HEK293 (cell line): ENCODE measurements around the gene BEND6.

Source experiments
- ZBTB8A ChIP-seq: fragments of 450-650 bp; formaldehyde crosslinking; IDR thresholded peaks from 2 replicates; pipeline ENCODE4 v1.5.1; 2016; ENCODE audit warnings: missing biosample characterization, missing genetic modification characterization
- ZNF48 ChIP-seq: fragments of 450-650 bp; formaldehyde crosslinking; IDR thresholded peaks from 2 replicates; pipeline ENCODE4 v1.5.1; 2016; ENCODE audit warnings: missing biosample characterization, missing genetic modification characterization
- TF ChIP-seq, protein P1 (sequence below): fragments of 450-650 bp; formaldehyde crosslinking; IDR thresholded peaks from 2 replicates; pipeline ENCODE4; 2016; ENCODE audit warnings: missing biosample characterization, missing genetic modification characterization
- TF ChIP-seq, protein P2 (sequence below): fragments of 450-650 bp; formaldehyde crosslinking; IDR thresholded peaks from 2 replicates; pipeline ENCODE4 v1.5.1; 2016; ENCODE audit warnings: missing biosample characterization, missing genetic modification characterization, borderline replicate concordance

- TF ChIP-seq, protein P1, sequence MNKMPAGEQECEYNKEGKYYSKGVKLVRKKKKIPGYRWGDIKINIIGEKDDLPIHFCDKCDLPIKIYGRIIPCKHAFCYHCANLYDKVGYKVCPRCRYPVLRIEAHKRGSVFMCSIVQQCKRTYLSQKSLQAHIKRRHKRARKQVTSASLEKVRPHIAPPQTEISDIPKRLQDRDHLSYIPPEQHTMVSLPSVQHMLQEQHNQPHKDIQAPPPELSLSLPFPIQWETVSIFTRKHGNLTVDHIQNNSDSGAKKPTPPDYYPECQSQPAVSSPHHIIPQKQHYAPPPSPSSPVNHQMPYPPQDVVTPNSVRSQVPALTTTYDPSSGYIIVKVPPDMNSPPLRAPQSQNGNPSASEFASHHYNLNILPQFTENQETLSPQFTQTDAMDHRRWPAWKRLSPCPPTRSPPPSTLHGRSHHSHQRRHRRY: no peak
- TF ChIP-seq, protein P2, sequence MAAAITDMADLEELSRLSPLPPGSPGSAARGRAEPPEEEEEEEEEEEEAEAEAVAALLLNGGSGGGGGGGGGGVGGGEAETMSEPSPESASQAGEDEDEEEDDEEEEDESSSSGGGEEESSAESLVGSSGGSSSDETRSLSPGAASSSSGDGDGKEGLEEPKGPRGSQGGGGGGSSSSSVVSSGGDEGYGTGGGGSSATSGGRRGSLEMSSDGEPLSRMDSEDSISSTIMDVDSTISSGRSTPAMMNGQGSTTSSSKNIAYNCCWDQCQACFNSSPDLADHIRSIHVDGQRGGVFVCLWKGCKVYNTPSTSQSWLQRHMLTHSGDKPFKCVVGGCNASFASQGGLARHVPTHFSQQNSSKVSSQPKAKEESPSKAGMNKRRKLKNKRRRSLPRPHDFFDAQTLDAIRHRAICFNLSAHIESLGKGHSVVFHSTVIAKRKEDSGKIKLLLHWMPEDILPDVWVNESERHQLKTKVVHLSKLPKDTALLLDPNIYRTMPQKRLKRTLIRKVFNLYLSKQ (tag by site-specific recombination): no peak
- TF ChIP-seq ZBTB8A (tag by site-specific recombination): no peak
- TF ChIP-seq ZNF48 (tag by site-specific recombination): no peak
Observed at GRCh38 chr6:57029213-57029612, 74.3 kb downstream of the BEND6 start.
